DOHH2 (cell line): ENCODE measurements around the gene KLHL15.

ENCODE experiments used
- H3F3A ChIP-seq: fragments of 200-600 bp; sonication (generic), shearing (Covaris generic); 2 replicates; pipeline ENCODE4 v1.6.0; 2016; ENCODE audit warnings: antibody characterized with exemption, mild to moderate bottlenecking; ENCODE audit not compliant: control insufficient read depth, insufficient read depth
- H3K27ac ChIP-seq: fragments of 200-600 bp; sonication (generic); 2 replicates; pipeline ENCODE4 v1.5.1; 2014; ENCODE audit warnings: low read depth, mild to moderate bottlenecking, low read length, moderate library complexity
- H3K27me3 ChIP-seq: fragments of 200-600 bp; sonication (generic); 2 replicates; pipeline ENCODE4 v1.6.1; 2014; ENCODE audit warnings: mild to moderate bottlenecking, low read length, mixed read lengths; ENCODE audit not compliant: control insufficient read depth
- H3K36me3 ChIP-seq: fragments of 200-600 bp; sonication (generic); 2 replicates; pipeline ENCODE4 v1.6.1; 2014; ENCODE audit warnings: mild to moderate bottlenecking, low read length, moderate library complexity, mixed read lengths; ENCODE audit not compliant: control insufficient read depth
- H3K4me1 ChIP-seq: fragments of 200-600 bp; sonication (generic); 2 replicates; pipeline ENCODE4 v1.6.1; 2014; ENCODE audit warnings: mild to moderate bottlenecking, low read length, mixed read lengths; ENCODE audit not compliant: control insufficient read depth
- H3K4me2 ChIP-seq: fragments of 200-600 bp; sonication (generic); 2 replicates; pipeline ENCODE4 v1.6.0; 2014; ENCODE audit warnings: mild to moderate bottlenecking, low read length, moderate library complexity
- H3K4me3 ChIP-seq: fragments of 200-600 bp; sonication (generic); 2 replicates; pipeline ENCODE4 v1.5.1; 2014; ENCODE audit warnings: mild to moderate bottlenecking, low read length, mixed read lengths
- H3K79me2 ChIP-seq: fragments of 200-600 bp; sonication (generic); 2 replicates; pipeline ENCODE4 v1.6.1; 2014; ENCODE audit warnings: mild to moderate bottlenecking, low read length, mixed read lengths; ENCODE audit not compliant: control insufficient read depth
- H3K9me2 ChIP-seq: fragments of 200-600 bp; sonication (generic); replicated peaks from 2 replicates; pipeline ENCODE4 v1.6.1; 2014; ENCODE audit warnings: mild to moderate bottlenecking, low read length, mixed read lengths; ENCODE audit not compliant: control insufficient read depth
- H3K9me3 ChIP-seq: fragments of 200-600 bp; sonication (generic); 2 replicates; pipeline ENCODE4 v1.6.1; 2014; ENCODE audit warnings: antibody characterized with exemption, low read length, mixed read lengths; ENCODE audit not compliant: control insufficient read depth, insufficient read depth
- H4K20me1 ChIP-seq: fragments of 200-600 bp; sonication (generic); 2 replicates; pipeline ENCODE4 v1.6.0; 2014; ENCODE audit warnings: low read depth, mild to moderate bottlenecking, antibody characterized with exemption, low read length, moderate library complexity; ENCODE audit not compliant: control insufficient read depth, insufficient read depth
- CTCF ChIP-seq: fragments of 200-600 bp; sonication (generic); IDR thresholded peaks from one replicate; pipeline ENCODE4 v1.5.1; 2014; ENCODE audit warnings: antibody characterized with exemption, mild to moderate bottlenecking, low read depth, low read length; ENCODE audit not compliant: poor library complexity, severe bottlenecking
- EZH2phosphoT487 ChIP-seq: fragments of 200-600 bp; sonication (generic); IDR thresholded peaks from 2 replicates; pipeline ENCODE4 v1.6.1; 2017; ENCODE audit warnings: borderline replicate concordance, mild to moderate bottlenecking, antibody characterized with exemption, low read length, moderate library complexity, mixed read lengths

Gene KLHL15

GRCh38 chrX:24027086-24027485, at the start of gene KLHL15:
Gene KLHL15 (minus strand): TSS chrX:24027186. CDS start chrX:24006693, 20,493 bp downstream.
- no peaks in the 10 kb centered on the region for H4K20me1 ChIP-seq
- H3K9me2 ChIP-seq: no peaks in the 10 kb centered on the region
- peaks cover 24% of the 10 kb centered on the region for H3K36me3 ChIP-seq
- TF ChIP-seq EZH2phosphoT487 (no peak), CTCF (no peak)
- H3K9me3 ChIP-seq: no peaks in the 10 kb centered on the region
- H3K4me3 ChIP-seq: peak within 1 kb of the TSS; percentile 88
- H3K4me2 ChIP-seq: peak within 1 kb of the TSS; percentile 81
- H3K79me2 ChIP-seq: peaks cover 35% of the 10 kb centered on the region
- H3K4me1 ChIP-seq: peaks cover 14% of the 10 kb centered on the region
- H3K27ac ChIP-seq: peak within 1 kb of the TSS; percentile 67
- H3F3A ChIP-seq: 0 out of 2 replicates have a peak, but pooled peaks cover 3% of the 10 kb centered on the region
- H3K27me3 ChIP-seq: no peaks in the 10 kb centered on the region

GRCh38 chrX:24069877-24070276, 42.9 kb upstream of the KLHL15 start:
- Histone ChIP-seq H3K4me1 (no peaks in the 10 kb centered on the region), H3K4me2 (no peak overlapping the region), H3K36me3 (peaks cover 72% of the 10 kb centered on the region), H4K20me1 (no peaks in the 10 kb centered on the region), H3K79me2 (peaks cover 5% of the 10 kb centered on the region), H3F3A (0 out of 2 replicates have a peak, but pooled peaks cover 4% of the 10 kb centered on the region), H3K27me3 (no peaks in the 10 kb centered on the region), H3K4me3 (no peak overlapping the region), H3K9me2 (no peaks in the 10 kb centered on the region), H3K9me3 (no peaks in the 10 kb centered on the region), H3K27ac (no peak overlapping the region)
- TF ChIP-seq CTCF: no peak
- TF ChIP-seq EZH2phosphoT487: no peak

- H3K79me2 ChIP-seq: peaks cover 40% of the 10 kb centered on the region
- H3K27ac ChIP-seq: no peak overlapping the region
- H4K20me1 ChIP-seq: no peaks in the 10 kb centered on the region
- H3F3A ChIP-seq: no peaks in the 10 kb centered on the region
- H3K4me3 ChIP-seq: no peak overlapping the region
- H3K4me1 ChIP-seq: no peaks in the 10 kb centered on the region
- H3K9me3 ChIP-seq: no peaks in the 10 kb centered on the region
- H3K9me2 ChIP-seq: no peaks in the 10 kb centered on the region
- H3K27me3 ChIP-seq: no peaks in the 10 kb centered on the region
- peaks cover 79% of the 10 kb centered on the region for H3K36me3 ChIP-seq
- no peak overlapping the region for H3K4me2 ChIP-seq
- TF ChIP-seq EZH2phosphoT487: no peak
- no peak for TF ChIP-seq CTCF
These were observed 36.5 kb upstream of the KLHL15 start for GRCh38 chrX:24063488-24063887.
